HAP-1 (cell line): Measurements from ENCODE around the gene NKG7.
A peak's percentile ranks its signal among the peaks of the same experiment; 100 is the strongest.

Source experiments
- DNase-seq, 2 experiments: peaks; one replicate each; pipeline ENCODE4 v3.0.0-alpha.2; 2016 to 2020; ENCODE audit warnings: low spot score in 2 of 2
- H3K27me3 ChIP-seq: fragments of 250-450 bp; sonication (Bioruptor Pico); 2 replicates; pipeline ENCODE4 v1.5.1; 2020; ENCODE audit warnings: low read depth, mild to moderate bottlenecking, moderate library complexity
- H3K36me3 ChIP-seq: fragments of 250-450 bp; sonication (Bioruptor Pico); replicated peaks from 2 replicates; pipeline ENCODE4 v1.5.1; 2020; ENCODE audit warnings: mild to moderate bottlenecking
- H3K4me1 ChIP-seq: fragments of 250-450 bp; sonication (Bioruptor Pico); 2 replicates; pipeline ENCODE4 v1.5.1; 2020; ENCODE audit warnings: mild to moderate bottlenecking
- H3K4me3 ChIP-seq: fragments of 250-450 bp; sonication (Bioruptor Pico); 2 replicates; pipeline ENCODE4 v1.5.1; 2020; ENCODE audit warnings: mild to moderate bottlenecking, moderate library complexity
- H3K9me3 ChIP-seq: fragments of 250-450 bp; sonication (Bioruptor Pico); 2 replicates; pipeline ENCODE4 v1.5.1; 2020; ENCODE audit warnings: mild to moderate bottlenecking, moderate library complexity
- in situ Hi-C: fragments of 300-500 bp; cut with MboI; formaldehyde crosslinking; loops from 3 replicates; pipeline ENCODE4 v1.14.3; 2020; ENCODE audit warnings: low sequenced_read_pairs, inconsistent platforms, mixed read lengths

The NKG7 gene

GRCh38 chr19:51341976-51342580 is 30.4 kb downstream of the NKG7 start, which contains the start of gene VSIG10L:
VSIG10L (minus strand) TSS chr19:51342139; CDS start chr19:51342124, 15 bp downstream.
- no peak for DNase-seq
- peaks cover 8% of the 10 kb centered on the region for H3K36me3 ChIP-seq
- peaks cover 8% of the 10 kb centered on the region for H3K4me1 ChIP-seq
- H3K27me3 ChIP-seq = no peaks in the 10 kb centered on the region
- H3K4me3 ChIP-seq = no peak within 1 kb of the TSS; the same call in 1 of the 2 replicates
- in situ Hi-C loops = no loop called here
- H3K9me3 ChIP-seq = no peaks in the 10 kb centered on the region

- in situ Hi-C loops = no loop called here
- H3K9me3 ChIP-seq = no peaks in the 10 kb centered on the region
- H3K4me3 ChIP-seq = peak overlapping the region; percentile 64; the same call in 1 of the 2 replicates
- H3K4me1 ChIP-seq = peaks cover 8% of the 10 kb centered on the region
- H3K27me3 ChIP-seq = no peaks in the 10 kb centered on the region
- no peaks in the 10 kb centered on the region; the same call in 1 of the 2 replicates for H3K36me3 ChIP-seq
- no peak for DNase-seq
Observed at GRCh38 chr19:51341066-51341465, 31.4 kb downstream of the NKG7 start.

GRCh38 chr19:51339687-51340656 is 32.5 kb downstream of the NKG7 start:
- no peaks in the 10 kb centered on the region for H3K9me3 ChIP-seq
- H3K27me3 ChIP-seq = no peaks in the 10 kb centered on the region
- H3K4me3 ChIP-seq = peak overlapping the region; percentile 64
- in situ Hi-C loops = no loop called here
- peaks cover 8% of the 10 kb centered on the region for H3K4me1 ChIP-seq
- H3K36me3 ChIP-seq = no peaks in the 10 kb centered on the region; the same call in 1 of the 2 replicates
- DNase-seq = peak; percentile 93 to 100

- in situ Hi-C loops = no loop called here
Observed at GRCh38 chr19:51339313-51339686, 33.2 kb downstream of the NKG7 start.

GRCh38 chr19:51338563-51339312 is 33.7 kb downstream of the NKG7 start:
- no peaks in the 10 kb centered on the region for H3K27me3 ChIP-seq
- no peaks in the 10 kb centered on the region for H3K36me3 ChIP-seq
- no peaks in the 10 kb centered on the region for H3K9me3 ChIP-seq
- H3K4me3 ChIP-seq = peak overlapping the region; percentile 64
- peaks cover 8% of the 10 kb centered on the region for H3K4me1 ChIP-seq
- in situ Hi-C loops = no loop called here
- DNase-seq = peak; percentile 65 to 92

More at GRCh38 chr19:51339313-51339686, 33.2 kb downstream of the NKG7 start:
- no peaks in the 10 kb centered on the region for H3K36me3 ChIP-seq
- DNase-seq = peak; percentile 36 to 69
- H3K4me1 ChIP-seq = peaks cover 8% of the 10 kb centered on the region
- no peaks in the 10 kb centered on the region for H3K27me3 ChIP-seq
- no peaks in the 10 kb centered on the region for H3K9me3 ChIP-seq
- peak overlapping the region; percentile 64 for H3K4me3 ChIP-seq

- Histone ChIP-seq H3K4me1 (peaks cover 8% of the 10 kb centered on the region), H3K4me3 (no peak overlapping the region; the same call in 1 of the 2 replicates), H3K27me3 (no peaks in the 10 kb centered on the region), H3K36me3 (no peaks in the 10 kb centered on the region), H3K9me3 (no peaks in the 10 kb centered on the region)
- in situ Hi-C loops = no loop called here
- no peak for DNase-seq
Observed at GRCh38 chr19:51337861-51338562, 34.4 kb downstream of the NKG7 start.

GRCh38 chr19:51337141-51337860 is 35.2 kb downstream of the NKG7 start:
- H3K4me1 ChIP-seq = peaks cover 8% of the 10 kb centered on the region
- no peaks in the 10 kb centered on the region for H3K36me3 ChIP-seq
- no peaks in the 10 kb centered on the region for H3K27me3 ChIP-seq
- in situ Hi-C loops = no loop called here
- H3K9me3 ChIP-seq = no peaks in the 10 kb centered on the region
- H3K4me3 ChIP-seq = no peak overlapping the region
- no peak for DNase-seq

GRCh38 chr19:51333836-51334460 is 38.5 kb downstream of the NKG7 start:
- in situ Hi-C loops = no loop called here
- Histone ChIP-seq H3K4me1 (no peaks in the 10 kb centered on the region), H3K36me3 (no peaks in the 10 kb centered on the region), H3K9me3 (no peaks in the 10 kb centered on the region), H3K4me3 (no peak overlapping the region), H3K27me3 (no peaks in the 10 kb centered on the region)
- DNase-seq = no peak

GRCh38 chr19:51331716-51332115 is 40.7 kb downstream of the NKG7 start:
- Histone ChIP-seq H3K36me3 (no peaks in the 10 kb centered on the region), H3K4me3 (no peak overlapping the region), H3K9me3 (no peaks in the 10 kb centered on the region), H3K4me1 (no peaks in the 10 kb centered on the region), H3K27me3 (no peaks in the 10 kb centered on the region)
- DNase-seq = no peak
- in situ Hi-C loops = no loop called here

- H3K27me3 ChIP-seq = 0 out of 2 replicates have a peak, but pooled peaks cover under 1% of the 10 kb centered on the region
- no peaks in the 10 kb centered on the region for H3K4me1 ChIP-seq
- in situ Hi-C loops = no loop called here
- no peaks in the 10 kb centered on the region for H3K9me3 ChIP-seq
- no peak for DNase-seq
- H3K36me3 ChIP-seq = no peaks in the 10 kb centered on the region
- no peak overlapping the region for H3K4me3 ChIP-seq
Observed at GRCh38 chr19:51331193-51331592, 41.3 kb downstream of the NKG7 start.

- no peak overlapping the region for H3K4me3 ChIP-seq
- in situ Hi-C loops = no loop called here
- H3K9me3 ChIP-seq = no peaks in the 10 kb centered on the region
- peaks cover 7% of the 10 kb centered on the region; the same call in 1 of the 2 replicates for H3K27me3 ChIP-seq
- DNase-seq = no peak
- no peaks in the 10 kb centered on the region for H3K4me1 ChIP-seq
- H3K36me3 ChIP-seq = no peaks in the 10 kb centered on the region
Observed at GRCh38 chr19:51330366-51330765, 42.1 kb downstream of the NKG7 start.

- in situ Hi-C loops = no loop called here
- no peak for DNase-seq
Observed at GRCh38 chr19:51329411-51329810, 43.0 kb downstream of the NKG7 start.

More at GRCh38 chr19:51329411-51329810, 43.0 kb downstream of the NKG7 start:
- Histone ChIP-seq H3K4me1 (no peaks in the 10 kb centered on the region), H3K27me3 (peaks cover 7% of the 10 kb centered on the region; the same call in 1 of the 2 replicates), H3K4me3 (no peak overlapping the region), H3K9me3 (no peaks in the 10 kb centered on the region), H3K36me3 (no peaks in the 10 kb centered on the region)
